Left kidney (tissue), 8 donors: Measurements from ENCODE around the gene MRGPRX3. TPM values are rescaled to one million over a fixed set of nuclear protein-coding genes. Genes with fewer than 3 reads are reported as not detected.
"Not testable (repeated sequence)": the region's sequence is repeated elsewhere in the genome, so short reads cannot be mapped to it uniquely, and the experiment has no call there.

ENCODE experiments used
- DNase-seq: peaks from one replicate; pipeline ENCODE4 v3.0.0-alpha.2; 2013
- long read RNA-seq, 8 donors: transcript quantifications; one replicate each; lab custom pipeline, GENCODE V29; 2026
- polyA plus RNA-seq: library from polyadenylated mRNA; unstranded; fragments of 120-200 nt; gene quantifications from one replicate; pipeline ENCODE4 v1.2.1, GENCODE V29; 2013; ENCODE audit not compliant: insufficient read length

Gene MRGPRX3
- not detected for polyA plus RNA-seq
- long read RNA-seq, donor 1, result 0 reads
- long read RNA-seq, donor 2, result 0 reads
- long read RNA-seq, donor 3, result 0 reads
- long read RNA-seq, donor 4, result 0 reads
- long read RNA-seq, donor 5, result 0 reads
- long read RNA-seq, donor 6, result 0 reads
- long read RNA-seq, donor 7, result 0 reads
- long read RNA-seq, donor 8, result 0 reads

DNA sequence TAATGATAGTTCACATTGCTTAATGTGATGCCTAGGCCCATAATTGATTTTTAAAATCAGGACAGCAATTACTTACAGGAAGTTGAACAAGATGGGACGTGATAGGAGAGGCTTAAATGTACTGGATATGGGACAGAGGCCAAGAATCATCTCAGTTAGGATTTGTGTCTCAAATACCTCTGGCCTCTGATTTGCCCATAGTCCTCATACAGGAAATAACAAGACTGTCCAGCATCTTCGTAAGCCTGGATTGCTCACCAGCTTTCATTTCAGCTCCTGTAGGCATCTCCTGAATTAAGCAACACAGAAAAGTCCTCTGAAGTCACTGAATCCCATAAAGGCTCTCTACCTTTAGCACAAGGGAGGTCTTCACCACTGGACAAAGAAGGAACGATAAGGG is at the start of gene MRGPRX3:
Gene MRGPRX3, plus strand, starts transcription at position 231 of the 400 bp plus-strand sequence. CDS start 4,632 bp downstream, outside the sequence.
- DNase-seq, result no peak

DNA sequence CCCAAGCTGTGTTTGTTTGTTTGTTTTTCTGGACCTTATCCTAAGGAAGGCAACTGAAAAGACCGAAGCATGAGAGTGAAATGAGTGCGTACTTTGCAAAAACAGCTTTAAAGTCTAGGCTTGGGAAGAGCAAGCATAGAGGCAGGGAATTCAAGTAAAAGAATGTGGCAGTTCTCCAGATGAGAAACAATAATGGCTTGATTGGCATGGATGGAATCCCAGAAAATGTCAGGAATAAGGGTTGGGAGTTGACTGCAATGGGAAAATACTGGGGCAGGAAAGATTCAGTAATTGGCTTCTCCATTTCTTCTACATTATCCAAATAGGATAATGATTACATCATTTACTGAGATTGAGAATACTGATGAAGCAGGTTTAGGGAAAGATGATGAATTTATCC is 44.0 kb upstream of the MRGPRX3 start:
- no peak for DNase-seq

DNA sequence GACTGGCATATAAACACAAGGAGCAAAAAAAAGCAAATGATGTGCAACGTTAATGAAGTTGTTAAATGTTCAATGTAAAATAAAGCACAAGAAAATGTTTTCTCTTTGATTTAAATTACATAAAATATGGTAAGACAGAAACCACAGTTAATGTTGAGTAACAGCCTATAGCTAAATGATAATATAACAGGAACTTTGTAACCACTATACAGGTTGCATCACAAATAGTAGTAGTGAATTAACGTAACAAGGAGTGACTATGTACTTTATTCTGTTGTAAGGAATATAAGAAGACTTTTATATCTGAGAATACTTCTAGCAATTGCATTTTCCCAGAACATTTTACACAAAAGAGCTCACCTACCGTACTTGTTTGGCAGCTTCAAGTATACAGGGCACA is 43.4 kb upstream of the MRGPRX3 start:
- no peak for DNase-seq

DNA sequence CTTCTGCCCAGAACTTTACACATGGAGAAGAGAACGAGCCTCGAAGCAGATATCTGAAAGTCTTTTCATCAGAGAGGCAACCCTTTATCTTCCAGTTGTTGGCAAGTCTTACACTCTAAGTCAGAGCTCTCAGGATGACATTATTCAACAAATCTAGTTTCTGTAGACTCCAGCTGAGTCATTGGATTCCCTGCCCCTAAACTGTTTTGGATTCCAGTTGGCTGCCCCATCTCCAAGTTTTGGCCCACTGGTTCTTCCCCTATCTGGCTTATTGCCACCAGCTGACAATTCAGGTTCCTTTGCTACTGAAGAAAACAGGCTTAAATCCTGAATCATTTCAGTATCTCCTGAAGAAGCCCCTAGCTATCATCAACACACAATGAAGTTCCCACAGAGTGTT is 40.6 kb upstream of the MRGPRX3 start:
- no peak for DNase-seq

DNA sequence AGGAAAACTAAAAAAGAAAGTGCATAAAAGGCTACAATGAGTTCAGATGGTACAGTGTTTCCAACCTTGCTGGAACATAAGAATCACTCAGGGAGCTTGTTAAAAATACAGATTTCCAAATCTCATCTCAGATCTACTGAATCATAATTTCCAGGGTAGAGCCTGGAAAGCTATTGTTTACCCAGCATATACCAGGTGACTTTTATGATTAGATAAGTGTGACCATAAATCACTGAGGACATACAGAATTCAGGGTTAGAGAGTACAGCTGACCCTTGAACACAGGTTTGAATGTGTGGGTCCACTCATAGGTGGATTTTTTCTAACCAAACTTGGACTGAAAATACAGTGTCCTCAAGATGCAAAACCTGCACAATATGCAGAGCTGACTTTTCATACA is 38.4 kb upstream of the MRGPRX3 start:
- DNase-seq, result no peak

DNA sequence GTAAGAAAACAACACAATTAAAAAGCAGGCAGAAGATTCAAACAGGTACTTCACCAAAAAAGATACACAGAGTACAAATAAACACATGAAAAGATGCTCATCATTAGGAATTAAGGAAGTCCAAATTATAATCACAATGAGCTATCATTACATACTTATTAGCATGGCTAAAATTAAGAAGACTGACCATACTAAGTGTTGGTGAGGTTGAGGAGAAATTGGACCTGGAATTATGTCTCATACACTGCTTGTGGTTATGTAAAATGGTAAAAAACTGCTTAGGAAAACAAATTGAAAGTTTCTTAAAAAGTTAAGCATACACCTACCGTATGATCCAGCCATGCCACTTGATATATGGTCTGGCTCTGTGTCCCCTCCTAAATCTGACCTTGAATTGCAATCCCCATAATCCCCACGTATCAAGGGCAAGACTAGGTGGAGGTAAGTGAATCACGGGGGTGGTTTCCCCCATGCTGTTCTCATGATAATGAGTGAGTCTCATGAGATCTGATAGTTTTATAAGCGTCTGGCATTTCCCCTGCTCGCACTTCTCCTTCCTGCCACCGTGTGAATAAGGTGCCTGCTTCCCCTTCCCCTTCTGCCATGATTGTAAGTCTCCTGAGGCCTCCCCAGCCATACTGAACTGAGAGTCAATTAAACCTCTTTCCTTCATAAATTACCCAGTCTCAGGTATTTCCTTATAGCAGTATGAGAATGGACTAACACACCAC is 31.3 kb upstream of the MRGPRX3 start:
- no peak for DNase-seq

DNA sequence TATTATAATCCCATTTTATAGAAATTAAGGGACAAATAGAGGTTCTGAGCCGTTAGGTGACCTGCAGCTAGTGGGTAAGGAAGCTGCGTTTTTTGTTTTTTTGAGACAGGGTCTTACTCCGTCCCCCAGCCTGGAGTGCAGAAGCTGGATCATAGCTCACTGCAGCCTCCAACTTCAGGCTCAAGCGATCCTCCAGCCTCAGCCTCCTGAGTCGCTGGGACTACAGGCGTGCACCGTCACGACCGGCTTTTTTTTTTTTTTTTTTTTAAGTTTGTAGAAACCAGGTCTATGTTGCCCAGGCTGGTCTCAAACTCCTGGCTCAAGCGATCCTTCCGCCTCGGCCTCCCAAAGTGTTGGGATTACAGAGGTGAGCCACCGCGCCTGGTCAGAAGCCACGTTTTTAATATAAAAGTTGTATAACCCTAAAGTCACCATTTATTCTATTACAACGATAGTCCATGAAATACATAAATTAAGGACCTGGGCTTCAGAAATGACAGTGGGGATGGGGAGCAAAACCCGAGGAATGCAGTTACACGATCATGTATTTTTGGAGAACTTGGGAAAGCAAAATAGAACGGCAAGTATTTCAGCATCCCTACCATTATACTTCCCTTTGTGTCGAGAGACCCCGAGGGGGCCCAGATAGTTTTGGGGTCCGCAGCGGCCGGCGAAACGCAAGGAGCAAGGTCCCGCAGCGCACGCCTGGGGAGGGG is 27.1 kb upstream of the MRGPRX3 start:
- DNase-seq, result no peak

DNA sequence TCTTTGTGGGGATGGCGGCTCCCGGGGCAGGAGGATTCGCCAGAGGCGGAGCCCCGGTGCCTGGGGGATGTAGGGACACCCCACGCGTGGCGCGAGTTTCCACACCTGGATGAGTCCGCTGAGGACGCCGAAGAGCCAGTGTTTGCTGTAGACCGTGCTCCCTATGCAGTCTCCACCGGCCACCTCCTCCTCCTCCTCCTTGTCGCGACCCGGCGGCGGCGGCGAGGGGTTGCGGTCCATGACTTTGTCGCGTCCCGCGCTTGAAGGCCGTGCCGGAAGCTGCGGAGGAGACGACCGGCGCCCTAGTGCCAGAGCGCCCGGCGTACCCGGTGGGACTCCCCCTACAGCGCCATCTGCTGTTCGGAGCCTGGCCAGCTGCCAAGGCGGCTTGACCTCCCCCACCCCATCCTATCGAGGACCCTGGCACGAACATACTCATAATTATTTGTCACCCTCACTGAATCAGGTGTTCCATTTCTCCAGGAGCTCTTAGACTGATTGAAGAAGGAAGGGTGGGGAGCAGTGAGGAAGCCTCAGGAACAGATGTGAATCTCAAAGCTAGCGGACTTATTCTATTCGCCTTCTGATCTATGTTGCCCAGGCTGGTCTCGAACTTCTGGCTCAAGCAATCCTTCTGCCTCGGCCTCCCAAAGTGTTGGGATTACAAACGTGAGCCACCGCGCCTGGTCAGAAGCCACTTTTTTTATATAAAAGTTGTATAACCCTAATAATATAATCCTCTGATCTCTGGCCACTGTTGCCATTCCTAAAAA is 26.4 kb upstream of the MRGPRX3 start, which contains the start of gene SAAL1:
Gene SAAL1, minus strand, starts transcription at position 281 of the 773 bp plus-strand sequence. Its CDS starts 41 bp downstream, at position 240.
- DNase-seq, result peak; percentile 77

DNA sequence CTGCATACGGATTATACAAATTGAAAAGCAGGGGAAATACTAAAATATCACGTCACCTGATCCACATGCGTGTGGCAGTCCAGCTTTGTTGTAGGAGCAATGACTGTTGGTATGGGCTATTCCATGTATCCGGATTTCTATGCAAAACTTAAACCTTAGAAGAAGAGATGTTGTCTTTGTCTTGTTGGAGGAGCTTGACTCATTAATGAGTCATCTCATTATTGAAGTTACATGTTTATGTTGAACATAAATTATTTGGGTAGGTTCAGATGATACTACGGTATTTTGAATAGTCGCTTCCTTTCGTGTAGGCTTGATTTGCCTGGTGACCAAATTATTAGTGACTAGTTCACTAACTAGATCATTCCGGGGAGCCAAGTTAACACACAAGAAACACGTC is 25.7 kb upstream of the MRGPRX3 start:
- no peak for DNase-seq

DNA sequence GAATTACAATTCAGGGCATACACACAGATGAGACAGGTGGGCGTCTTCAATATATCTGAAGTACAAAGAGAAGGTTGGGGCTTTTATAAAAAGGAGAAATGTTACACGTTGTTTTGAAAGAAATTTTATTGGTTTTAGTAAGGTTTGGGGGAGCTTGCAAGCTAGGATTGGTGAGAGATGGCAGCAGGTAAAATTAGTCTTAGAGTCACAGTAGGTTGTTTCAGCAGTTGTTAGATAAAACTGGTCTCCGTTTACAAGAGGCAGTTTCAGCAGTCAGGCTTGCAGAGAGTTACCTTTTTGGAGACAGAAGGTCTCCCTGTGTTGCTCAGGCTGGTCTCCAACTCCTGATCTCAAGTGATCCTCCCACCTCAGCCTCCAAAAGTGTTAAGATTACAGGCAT is 24.1 kb upstream of the MRGPRX3 start:
- DNase-seq, result no peak

DNA sequence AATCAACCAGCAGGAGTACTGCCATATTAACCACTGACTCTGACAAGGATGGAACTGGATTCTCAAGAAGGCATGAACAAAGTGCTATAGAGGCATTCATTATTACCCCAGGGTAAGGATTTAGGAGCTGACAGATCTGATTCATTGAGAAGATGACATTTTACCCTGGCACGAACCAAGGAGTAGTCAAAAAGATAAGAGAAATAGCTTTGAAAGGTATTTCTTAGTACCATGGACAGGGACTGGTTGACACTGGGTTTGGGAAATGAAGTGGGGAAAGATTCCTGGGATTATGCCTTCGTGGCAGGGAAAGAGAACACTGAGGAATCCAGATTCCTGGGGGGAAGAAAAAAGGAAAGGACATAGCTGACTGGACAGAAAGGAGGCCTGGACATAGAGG is 21.4 kb upstream of the MRGPRX3 start:
- no peak for DNase-seq

DNA sequence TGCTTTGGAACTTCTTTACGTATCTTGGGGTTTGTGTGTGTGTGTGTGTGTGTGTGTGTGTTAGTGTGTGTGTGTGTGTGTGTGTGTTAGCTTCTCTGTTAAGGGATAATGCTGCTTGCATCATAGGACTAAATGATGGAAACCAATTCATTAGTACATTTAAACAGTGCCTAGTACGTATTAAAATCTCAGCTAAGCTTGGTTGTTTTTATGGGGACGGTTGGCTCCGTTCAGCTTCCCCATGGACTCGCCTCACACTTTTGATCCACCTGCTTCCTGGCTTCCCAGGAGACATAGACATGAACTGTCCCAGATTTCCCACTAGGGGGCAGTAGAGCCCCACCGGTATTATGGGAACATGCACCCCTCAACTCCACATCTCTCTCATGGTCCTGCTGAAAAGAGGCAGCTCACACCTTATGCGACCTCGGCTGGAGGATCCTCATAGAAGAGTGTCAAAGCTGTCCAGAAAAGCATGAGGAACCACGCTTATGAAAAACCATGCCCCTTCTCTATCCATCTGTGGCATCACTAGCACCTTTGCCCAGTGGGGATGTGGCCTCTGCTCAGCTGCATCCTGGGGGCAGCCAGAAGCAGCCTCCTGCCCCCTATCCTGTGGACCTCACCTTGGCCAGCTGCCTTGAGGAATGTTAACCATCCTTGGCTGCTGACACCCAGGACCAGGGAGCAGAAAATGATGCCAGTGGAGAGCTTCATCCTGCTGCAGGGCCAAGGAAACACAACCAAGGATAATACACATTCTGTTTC is 16.8 kb upstream of the MRGPRX3 start:
- DNase-seq, result peak; percentile 58

DNA sequence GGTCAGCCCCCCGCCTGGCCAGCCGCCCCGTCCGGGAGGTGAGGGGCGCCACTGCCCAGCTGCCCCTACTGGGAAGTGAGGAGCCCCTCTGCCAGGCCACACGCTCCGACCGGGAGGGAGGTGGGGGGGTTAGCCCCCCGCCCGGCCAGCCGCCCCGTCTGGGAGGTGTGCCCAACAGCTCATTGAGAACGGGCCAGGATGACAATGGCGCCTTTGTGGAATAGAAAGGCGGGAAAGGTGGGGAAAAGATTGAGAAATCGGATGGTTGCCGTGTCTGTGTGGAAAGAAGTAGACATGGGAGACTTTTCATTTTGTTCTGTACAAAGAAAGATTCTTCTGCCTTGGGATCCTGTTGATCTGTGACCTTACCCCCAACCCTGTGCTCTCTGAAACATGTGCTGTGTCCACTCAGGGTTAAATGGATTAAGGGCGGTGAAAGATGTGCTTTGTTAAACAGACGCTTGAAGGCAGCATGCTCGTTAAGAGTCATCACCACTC is 11.0 kb upstream of the MRGPRX3 start:
- DNase-seq, result not testable (repeated sequence)

DNA sequence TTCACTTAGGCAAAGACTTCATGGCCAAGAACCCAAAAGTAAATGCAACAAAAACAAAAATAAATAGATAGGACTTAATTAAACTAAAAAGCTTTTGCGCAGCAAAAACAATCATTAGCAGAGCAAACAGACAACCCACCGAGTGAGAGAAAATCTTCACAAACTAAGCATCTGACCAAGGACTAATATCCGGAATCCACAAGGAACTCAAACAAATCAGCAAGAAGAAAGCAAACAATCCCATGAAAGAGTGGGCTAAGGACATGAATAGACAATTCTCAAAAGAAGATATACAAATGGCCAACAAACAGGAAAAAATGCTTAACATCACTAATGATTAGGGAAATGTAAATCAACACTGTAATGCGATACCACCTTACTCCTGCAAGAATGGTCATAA is 1.3 kb upstream of the MRGPRX3 start:
- DNase-seq, result not testable (repeated sequence)

DNA sequence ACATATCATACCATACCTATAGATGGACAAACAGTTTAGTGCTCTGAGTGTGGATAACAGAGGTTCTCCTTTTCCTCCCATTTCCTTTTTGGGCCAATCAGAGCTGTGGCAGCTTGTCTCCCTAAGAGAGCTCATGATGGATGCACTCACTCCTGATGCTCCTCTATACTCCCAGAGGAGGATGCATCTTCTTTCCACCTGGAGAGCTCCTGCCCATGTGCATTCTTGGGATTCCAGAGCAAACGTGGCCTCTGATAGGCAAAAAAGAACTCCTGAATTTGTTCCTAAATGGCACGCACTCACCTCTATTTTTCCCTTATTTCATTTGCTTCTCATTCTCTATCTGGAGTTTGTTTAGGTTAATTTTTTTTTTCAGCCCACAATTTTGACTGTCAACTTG is 2.9 kb downstream of the MRGPRX3 start:
- DNase-seq, result no peak

DNA sequence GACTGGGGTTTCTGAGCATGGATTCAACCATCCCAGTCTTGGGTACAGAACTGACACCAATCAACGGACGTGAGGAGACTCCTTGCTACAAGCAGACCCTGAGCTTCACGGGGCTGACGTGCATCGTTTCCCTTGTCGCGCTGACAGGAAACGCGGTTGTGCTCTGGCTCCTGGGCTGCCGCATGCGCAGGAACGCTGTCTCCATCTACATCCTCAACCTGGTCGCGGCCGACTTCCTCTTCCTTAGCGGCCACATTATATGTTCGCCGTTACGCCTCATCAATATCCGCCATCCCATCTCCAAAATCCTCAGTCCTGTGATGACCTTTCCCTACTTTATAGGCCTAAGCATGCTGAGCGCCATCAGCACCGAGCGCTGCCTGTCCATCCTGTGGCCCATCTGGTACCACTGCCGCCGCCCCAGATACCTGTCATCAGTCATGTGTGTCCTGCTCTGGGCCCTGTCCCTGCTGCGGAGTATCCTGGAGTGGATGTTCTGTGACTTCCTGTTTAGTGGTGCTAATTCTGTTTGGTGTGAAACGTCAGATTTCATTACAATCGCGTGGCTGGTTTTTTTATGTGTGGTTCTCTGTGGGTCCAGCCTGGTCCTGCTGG is 4.9 kb downstream of the MRGPRX3 start:
- DNase-seq, result no peak

DNA sequence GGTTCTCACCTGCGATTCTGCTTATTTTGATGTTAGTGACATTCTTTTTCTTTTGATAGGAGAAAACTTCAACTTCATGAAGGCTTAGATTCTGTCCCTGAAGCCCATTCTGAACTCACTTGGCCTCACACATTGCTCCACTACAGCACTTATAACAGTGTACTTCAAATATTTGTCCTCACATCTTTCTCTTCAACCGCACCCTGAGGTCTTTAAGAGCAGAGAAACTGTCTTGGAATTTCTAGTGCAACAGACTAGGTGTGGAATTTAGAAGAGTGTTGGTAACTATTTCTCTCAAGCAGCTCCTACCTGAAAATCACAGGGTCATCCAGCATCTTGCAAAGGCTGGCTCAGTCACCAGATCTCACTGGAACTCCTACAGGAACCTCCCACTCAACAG is 7.8 kb downstream of the MRGPRX3 start:
- no peak for DNase-seq

DNA sequence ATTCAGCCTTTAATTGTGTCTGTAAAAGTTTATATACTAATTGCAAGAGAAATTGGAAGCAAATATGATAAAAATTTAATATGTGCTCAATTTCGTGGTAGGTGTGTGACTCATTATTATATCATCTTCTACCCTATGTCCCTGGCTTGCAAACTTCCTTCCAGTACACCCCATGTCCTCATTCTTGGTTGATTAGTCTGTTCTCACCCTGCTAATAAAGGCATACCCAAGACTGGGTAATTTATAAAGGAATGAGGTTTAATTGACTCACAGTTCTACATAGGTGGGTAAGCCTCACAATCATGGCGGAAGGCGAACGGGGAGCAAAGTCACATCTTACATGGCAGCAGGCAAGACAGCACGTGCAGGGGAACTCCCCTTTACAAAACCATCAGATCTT is 11.9 kb downstream of the MRGPRX3 start:
- no peak for DNase-seq

DNA sequence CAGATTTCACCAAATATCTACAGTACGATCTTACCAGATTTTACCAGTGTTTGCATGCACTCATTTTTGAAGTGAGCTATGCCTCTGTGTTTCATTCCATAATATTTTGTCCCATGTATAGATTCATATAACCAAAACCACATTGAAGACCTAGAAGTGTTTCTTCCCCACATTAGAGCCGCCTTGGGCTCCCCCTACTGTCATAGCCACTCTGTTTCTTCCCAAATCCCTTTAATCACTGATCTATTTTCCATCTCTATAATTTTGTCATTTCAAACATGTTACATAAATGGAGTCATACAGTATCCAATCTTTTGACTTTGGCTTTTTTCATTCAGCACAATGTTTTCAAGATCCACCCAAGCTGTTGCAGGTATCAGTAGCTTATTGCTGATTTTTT is 12.7 kb downstream of the MRGPRX3 start:
- DNase-seq, result no peak

DNA sequence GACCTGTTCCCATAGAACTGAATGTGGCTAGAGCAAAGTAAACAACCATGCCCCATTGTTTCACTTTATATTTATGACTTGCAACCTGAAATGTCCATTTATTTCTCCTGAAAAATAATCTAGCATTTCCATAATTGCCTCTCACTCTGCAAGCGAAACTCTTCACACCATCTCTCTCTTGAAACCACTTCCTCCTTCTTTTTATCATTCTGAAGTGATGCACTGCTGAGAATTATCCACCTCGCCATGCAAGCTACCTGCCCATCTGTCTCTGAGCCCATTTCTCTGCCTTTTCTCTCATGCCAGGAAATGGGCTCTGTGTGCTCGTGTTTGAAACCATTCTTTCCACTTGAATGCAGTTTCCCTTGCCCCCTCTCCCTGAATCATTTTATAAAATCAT is 13.5 kb downstream of the MRGPRX3 start:
- DNase-seq, result no peak

DNA sequence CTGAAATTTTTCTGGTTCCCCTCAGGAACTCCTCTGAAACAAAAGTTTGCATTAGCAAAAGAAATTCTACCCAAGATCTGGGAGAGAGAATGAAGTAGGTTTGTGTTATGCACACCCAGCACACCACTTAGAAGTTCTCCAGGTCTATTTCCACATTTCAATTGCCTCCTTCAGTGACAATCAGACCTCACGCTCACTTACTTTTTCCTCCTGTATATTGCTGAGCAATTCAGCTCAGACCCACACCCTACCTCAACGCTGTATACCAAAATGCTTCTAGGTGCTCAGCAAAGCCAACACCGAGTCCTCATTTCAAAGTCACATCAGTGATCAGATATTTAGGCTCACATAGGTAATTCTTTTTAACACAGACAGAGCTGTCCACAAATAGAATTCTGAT is 19.2 kb downstream of the MRGPRX3 start:
- no peak for DNase-seq
